ENCODE data around the gene RXRA.

Gene RXRA

GRCh38 chr9:134361426-134361825, 35.2 kb downstream of the RXRA start:
- no peak overlapping the region for H3K4me2 ChIP-seq (ENCODE audit: low read depth, low read length, poor library complexity, severe bottlenecking)
- H3K27me3 ChIP-seq (ENCODE audit: low read length), result no peaks in the 10 kb centered on the region
- no peaks in the 10 kb centered on the region for H3K79me2 ChIP-seq (ENCODE audit: insufficient read depth, low read length)
- H2AFZ ChIP-seq (ENCODE audit: low read depth, low read length, severe bottlenecking), result no peak overlapping the region
- no peaks in the 10 kb centered on the region for H3F3A ChIP-seq (ENCODE audit: insufficient read depth)
- H3K27ac ChIP-seq (ENCODE audit: low read depth, low read length), result no peak overlapping the region
- no peaks in the 10 kb centered on the region for H3K9me3 ChIP-seq (ENCODE audit: insufficient read depth, low read length)
- H4K20me1 ChIP-seq (ENCODE audit: low read depth, low read length), result no peaks in the 10 kb centered on the region
- no peak for TF ChIP-seq EZH2phosphoT487 (conservative IDR thresholded peaks at IDR 0.05; ENCODE audit: low read length)
- no peak for TF ChIP-seq CTCF (IDR thresholded peaks at IDR 0.05; ENCODE audit: insufficient read depth, low read length, poor library complexity, severe bottlenecking)
- H3K4me3 ChIP-seq (ENCODE audit: insufficient read depth, low read length, poor library complexity, severe bottlenecking), result no peak overlapping the region
- no peak overlapping the region for H3K9ac ChIP-seq (ENCODE audit: low read length)
- H3K9me2 ChIP-seq (replicated peaks; ENCODE audit: insufficient read depth, low read length), result no peaks in the 10 kb centered on the region
- no peaks in the 10 kb centered on the region for H3K36me3 ChIP-seq (ENCODE audit: low read length)

- Histone ChIP-seq H3K4me3 (ENCODE audit: insufficient read depth, low read length, poor library complexity, severe bottlenecking) (no peak overlapping the region), H3K79me2 (ENCODE audit: insufficient read depth, low read length) (no peaks in the 10 kb centered on the region), H3K36me3 (ENCODE audit: low read length) (no peaks in the 10 kb centered on the region), H4K20me1 (ENCODE audit: low read depth, low read length) (no peaks in the 10 kb centered on the region), H3F3A (ENCODE audit: insufficient read depth) (no peaks in the 10 kb centered on the region), H3K4me2 (ENCODE audit: low read depth, low read length, poor library complexity, severe bottlenecking) (no peak overlapping the region), H3K9me2 (replicated peaks; ENCODE audit: insufficient read depth, low read length) (no peaks in the 10 kb centered on the region), H3K27ac (ENCODE audit: low read depth, low read length) (no peak overlapping the region), H3K9ac (ENCODE audit: low read length) (no peak overlapping the region), H3K27me3 (ENCODE audit: low read length) (no peaks in the 10 kb centered on the region), H3K9me3 (ENCODE audit: insufficient read depth, low read length) (no peaks in the 10 kb centered on the region), H2AFZ (ENCODE audit: low read depth, low read length, severe bottlenecking) (no peak overlapping the region)
- TF ChIP-seq CTCF (IDR thresholded peaks at IDR 0.05; ENCODE audit: insufficient read depth, low read length, poor library complexity, severe bottlenecking) (no peak), EZH2phosphoT487 (conservative IDR thresholded peaks at IDR 0.05; ENCODE audit: low read length) (no peak)
Measured at GRCh38 chr9:134361843-134362414, 35.7 kb downstream of the RXRA start.

- Histone ChIP-seq H2AFZ (ENCODE audit: low read depth, low read length, severe bottlenecking) (no peak overlapping the region), H4K20me1 (ENCODE audit: low read depth, low read length) (no peaks in the 10 kb centered on the region), H3F3A (ENCODE audit: insufficient read depth) (no peaks in the 10 kb centered on the region), H3K9me3 (ENCODE audit: insufficient read depth, low read length) (no peaks in the 10 kb centered on the region), H3K79me2 (ENCODE audit: insufficient read depth, low read length) (no peaks in the 10 kb centered on the region), H3K4me2 (ENCODE audit: low read depth, low read length, poor library complexity, severe bottlenecking) (no peak overlapping the region), H3K27me3 (ENCODE audit: low read length) (no peaks in the 10 kb centered on the region), H3K27ac (ENCODE audit: low read depth, low read length) (no peak overlapping the region), H3K36me3 (ENCODE audit: low read length) (no peaks in the 10 kb centered on the region), H3K9me2 (replicated peaks; ENCODE audit: insufficient read depth, low read length) (no peaks in the 10 kb centered on the region), H3K9ac (ENCODE audit: low read length) (no peak overlapping the region), H3K4me3 (ENCODE audit: insufficient read depth, low read length, poor library complexity, severe bottlenecking) (no peak overlapping the region)
- no peak for TF ChIP-seq CTCF (IDR thresholded peaks at IDR 0.05; ENCODE audit: insufficient read depth, low read length, poor library complexity, severe bottlenecking)
- no peak for TF ChIP-seq EZH2phosphoT487 (conservative IDR thresholded peaks at IDR 0.05; ENCODE audit: low read length)
Measured at GRCh38 chr9:134363450-134363849, 37.2 kb downstream of the RXRA start.

Measured in SU-DHL-6 (cell line).